HEK293 (cell line): Measurements from ENCODE around the gene DTNA.

Source experiments
- CTCF ChIA-PET: fragments of 350-600 bp; formaldehyde crosslinking; extraction: SDS; loops from one replicate; lab custom pipeline; 2021; ENCODE audit warnings: antibody characterized with exemption; lab: Yijun Ruan, JAX
- POLR2A ChIA-PET: fragments of 300-600 bp; formaldehyde crosslinking; extraction: SDS; loops from one replicate; lab custom pipeline; 2020; ENCODE audit warnings: antibody characterized with exemption, inconsistent platforms; lab: Yijun Ruan, JAX
- H3K27ac ChIP-seq: fragments of 200-500 bp; sonication (Bioruptor generic); 2 replicates; pipeline ENCODE4 v1.5.1; 2014; ENCODE audit warnings: low read depth, low read length, control low read depth, inconsistent platforms; ENCODE audit errors: extremely low read depth
- H3K36me3 ChIP-seq, 2 experiments: fragments of 200-500 bp in 1 of 2; sonication (Bioruptor generic) in 1 of 2; 1 replicate in 1 of 2; 2 replicates in 1 of 2; pipeline ENCODE4 v1.5.1; 2014 to 2017; ENCODE audit warnings: inconsistent platforms in 2 of 2, low read length in 2 of 2; ENCODE audit not compliant: control insufficient read depth in 2 of 2, insufficient read depth in 1 of 2
- H3K4me1 ChIP-seq: fragments of 200-500 bp; sonication (Bioruptor generic); 2 replicates; pipeline ENCODE4 v1.5.1; 2014; ENCODE audit warnings: mild to moderate bottlenecking, low read length, inconsistent platforms; ENCODE audit not compliant: control insufficient read depth, insufficient read depth
- H3K4me3 ChIP-seq: 2 replicates; pipeline ENCODE4 v1.5.1; 2011; ENCODE audit warnings: low read depth, mild to moderate bottlenecking, control low read depth, low read length, moderate library complexity
- H3K9me3 ChIP-seq: fragments of 200-500 bp; sonication (Bioruptor generic); 2 replicates; pipeline ENCODE4 v1.5.1; 2014; ENCODE audit warnings: low read depth, low read length, inconsistent platforms; ENCODE audit not compliant: control insufficient read depth, insufficient read depth
- KLF7 ChIP-seq: fragments of 450-650 bp; formaldehyde crosslinking; IDR thresholded peaks from 2 replicates; pipeline ENCODE4 v1.5.1; 2016; ENCODE audit warnings: missing biosample characterization, missing genetic modification characterization, borderline replicate concordance
- MZF1 ChIP-seq: fragments of 450-650 bp; formaldehyde crosslinking; IDR thresholded peaks from 2 replicates; pipeline ENCODE4 v1.5.1; 2017; ENCODE audit warnings: missing biosample characterization, missing genetic modification characterization, borderline replicate concordance
- YY2 ChIP-seq: fragments of 450-650 bp; formaldehyde crosslinking; IDR thresholded peaks from 2 replicates; pipeline ENCODE4 v1.5.1; 2016; ENCODE audit warnings: missing biosample characterization, missing genetic modification characterization
- ZBTB7A ChIP-seq: fragments of 450-650 bp; formaldehyde crosslinking; IDR thresholded peaks from 2 replicates; pipeline ENCODE4 v1.5.1; 2016; ENCODE audit warnings: low read depth, missing biosample characterization, missing genetic modification characterization
- ZEB2 ChIP-seq: fragments of 450-650 bp; formaldehyde crosslinking; IDR thresholded peaks from 2 replicates; pipeline ENCODE4 v1.5.1; 2016; ENCODE audit warnings: missing biosample characterization, missing genetic modification characterization
- ZFP3 ChIP-seq: fragments of 450-650 bp; formaldehyde crosslinking; IDR thresholded peaks from 2 replicates; pipeline ENCODE4 v1.5.1; 2016; ENCODE audit warnings: low read depth, missing biosample characterization, missing genetic modification characterization
- ZNF133 ChIP-seq: fragments of 450-650 bp; formaldehyde crosslinking; IDR thresholded peaks from 2 replicates; pipeline ENCODE4 v1.5.1; 2016; ENCODE audit warnings: missing biosample characterization, missing genetic modification characterization
- ZNF148 ChIP-seq: fragments of 450-650 bp; formaldehyde crosslinking; IDR thresholded peaks from 2 replicates; pipeline ENCODE4 v1.5.0; 2017; ENCODE audit warnings: missing biosample characterization, missing genetic modification characterization, borderline replicate concordance
- ZNF16 ChIP-seq: fragments of 450-650 bp; formaldehyde crosslinking; IDR thresholded peaks from 2 replicates; pipeline ENCODE4 v1.5.1; 2016; ENCODE audit warnings: low read depth, missing biosample characterization, missing genetic modification characterization
- ZNF221 ChIP-seq: fragments of 450-650 bp; formaldehyde crosslinking; IDR thresholded peaks from 2 replicates; pipeline ENCODE4 v1.5.1; 2017; ENCODE audit warnings: missing biosample characterization, missing genetic modification characterization, borderline replicate concordance
- ZNF366 ChIP-seq: fragments of 450-650 bp; formaldehyde crosslinking; conservative IDR thresholded peaks from 2 replicates; pipeline ENCODE4 v1.5.1; 2016; ENCODE audit warnings: missing biosample characterization, missing genetic modification characterization
- ZNF391 ChIP-seq: fragments of 450-650 bp; formaldehyde crosslinking; IDR thresholded peaks from 2 replicates; pipeline ENCODE4 v1.5.1; 2016; ENCODE audit warnings: low read depth, missing biosample characterization, missing genetic modification characterization, borderline replicate concordance
- ZNF423 ChIP-seq: fragments of 450-650 bp; formaldehyde crosslinking; IDR thresholded peaks from 2 replicates; pipeline ENCODE4 v1.5.1; 2016; ENCODE audit warnings: missing biosample characterization, missing genetic modification characterization
- ZNF501 ChIP-seq: fragments of 450-650 bp; formaldehyde crosslinking; IDR thresholded peaks from 2 replicates; pipeline ENCODE4 v1.5.1; 2016; ENCODE audit warnings: missing biosample characterization, missing genetic modification characterization
- ZNF514 ChIP-seq: fragments of 450-650 bp; formaldehyde crosslinking; IDR thresholded peaks from 2 replicates; pipeline ENCODE4 v1.5.1; 2016; ENCODE audit warnings: missing biosample characterization, missing genetic modification characterization
- ZNF664 ChIP-seq: fragments of 450-650 bp; formaldehyde crosslinking; IDR thresholded peaks from 2 replicates; pipeline ENCODE4 v1.5.1; 2016; ENCODE audit warnings: missing biosample characterization, missing genetic modification characterization
- ZNF792 ChIP-seq: fragments of 450-650 bp; formaldehyde crosslinking; IDR thresholded peaks from 2 replicates; pipeline ENCODE4 v1.5.1; 2016; ENCODE audit warnings: missing biosample characterization, missing genetic modification characterization
- ZSCAN18 ChIP-seq: fragments of 450-650 bp; formaldehyde crosslinking; IDR thresholded peaks from 2 replicates; pipeline ENCODE4 v1.5.1; 2016; ENCODE audit warnings: missing biosample characterization, missing genetic modification characterization
- ZSCAN23 ChIP-seq: fragments of 450-650 bp; formaldehyde crosslinking; IDR thresholded peaks from 2 replicates; pipeline ENCODE4 v1.5.1; 2016; ENCODE audit warnings: missing biosample characterization, missing genetic modification characterization
- ZSCAN4 ChIP-seq: fragments of 450-650 bp; formaldehyde crosslinking; IDR thresholded peaks from 2 replicates; pipeline ENCODE4 v1.5.1; 2017; ENCODE audit warnings: missing biosample characterization, missing genetic modification characterization
- ZSCAN5A ChIP-seq: fragments of 450-650 bp; formaldehyde crosslinking; IDR thresholded peaks from 2 replicates; pipeline ENCODE4 v1.5.1; 2016; ENCODE audit warnings: missing biosample characterization, missing genetic modification characterization

The DTNA gene

GRCh38 chr18:34758378-34758948 is 48.4 kb downstream of the DTNA start:
- no peaks in the 10 kb centered on the region for H3K4me1 ChIP-seq
- no peaks in the 10 kb centered on the region for H3K36me3 ChIP-seq
- POLR2A ChIA-PET = no interaction called here
- TF ChIP-seq ZNF792 (tag by site-specific recombination) (no peak), ZNF366 (tag by site-specific recombination) (no peak), ZSCAN18 (no peak), ZFP3 (tag by site-specific recombination) (no peak), ZBTB7A (tag by site-specific recombination) (no peak), ZNF221 (tag by site-specific recombination) (no peak), ZNF133 (tag by site-specific recombination) (no peak), ZNF16 (tag by site-specific recombination) (no peak), ZNF148 (tag by site-specific recombination) (no peak)
- H3K9me3 ChIP-seq = no peaks in the 10 kb centered on the region
- H3K4me3 ChIP-seq = no peak overlapping the region
- no peak overlapping the region for H3K27ac ChIP-seq
- CTCF ChIA-PET = interaction anchor here (1.2 kb wide), 1 partner anchor 97 kb away, joined by 3 read pairs; no protein-coding TSS in a partner anchor

GRCh38 chr18:34760444-34760843 is 50.3 kb downstream of the DTNA start:
- no peak for TF ChIP-seq YY2 (tag by site-specific recombination)
- Histone ChIP-seq H3K4me3 (no peak overlapping the region), H3K36me3 (no peaks in the 10 kb centered on the region), H3K27ac (no peak overlapping the region), H3K9me3 (no peaks in the 10 kb centered on the region), H3K4me1 (no peaks in the 10 kb centered on the region)
- CTCF ChIA-PET = interaction anchor here (1.3 kb wide), 1 partner anchor 12 kb away, joined by 4 read pairs; no protein-coding TSS in a partner anchor
- POLR2A ChIA-PET = no interaction called here

GRCh38 chr18:34764451-34764850 is 54.4 kb downstream of the DTNA start:
- H3K9me3 ChIP-seq = no peaks in the 10 kb centered on the region
- H3K27ac ChIP-seq = no peak overlapping the region
- TF ChIP-seq ZNF664 (tag by site-specific recombination) = no peak
- no peak for TF ChIP-seq MZF1 (tag by site-specific recombination)
- no peak for TF ChIP-seq ZEB2 (tag by site-specific recombination)
- TF ChIP-seq KLF7 (tag by site-specific recombination) = no peak
- TF ChIP-seq ZNF514 (tag by site-specific recombination) = no peak
- TF ChIP-seq ZSCAN5A = no peak
- TF ChIP-seq ZNF391 (tag by site-specific recombination) = no peak
- no peak for TF ChIP-seq ZNF423 (tag by site-specific recombination)
- no peak for TF ChIP-seq ZSCAN4 (tag by site-specific recombination)
- TF ChIP-seq ZSCAN23 = no peak
- TF ChIP-seq ZNF501 = no peak
- no peak overlapping the region for H3K4me3 ChIP-seq
- H3K36me3 ChIP-seq = no peaks in the 10 kb centered on the region
- POLR2A ChIA-PET = no interaction called here
- H3K4me1 ChIP-seq = no peaks in the 10 kb centered on the region
- CTCF ChIA-PET = interaction anchor here (0.5 to 1.7 kb wide), 5 partner anchors 25 to 103 kb away, joined by 3 to 12 read pairs (median 3); no protein-coding TSS in a partner anchor
